ENCODE data around the gene NFIA. TPM values are rescaled to one million over a fixed set of nuclear protein-coding genes. Genes with fewer than 3 reads are reported as not detected.

NFIA gene
- total and polyA plus RNA-seq, 2 of the 13 experiments (the other 11 are each of a cell fraction or from before 2014, with no cell fraction given) = 14.7 to 28.5 TPM

- TF ChIP-seq ZNF362 (CRISPR knock-in tag; IDR thresholded peaks at IDR 0.05; ENCODE audit: borderline replicate concordance) (no peak), JARID2 (CRISPR knock-in tag; IDR thresholded peaks at IDR 0.05; ENCODE audit: insufficient replicate concordance) (no peak), ISL2 (CRISPR knock-in tag; IDR thresholded peaks at IDR 0.05) (peak; percentile 79; the same call in 1 of the 2 replicates), SUZ12 (IDR thresholded peaks at IDR 0.05; ENCODE audit: low read depth, low read length) (no peak), SIN3A (IDR thresholded peaks at IDR 0.05; ENCODE audit: borderline replicate concordance, low read depth, low read length) (no peak), ZNF597 (CRISPR knock-in tag; IDR thresholded peaks at IDR 0.05) (no peak), UBTF (CRISPR knock-in tag; IDR thresholded peaks at IDR 0.05) (no peak; the same call in 1 of the 2 replicates), ZFAT (CRISPR knock-in tag; conservative IDR thresholded peaks at IDR 0.05) (no peak), NFRKB (IDR thresholded peaks at IDR 0.05) (no peak), HNRNPUL1 (IDR thresholded peaks at IDR 0.05; ENCODE audit: low read depth, low read length) (no peak), HNF4A (CRISPR knock-in tag; IDR thresholded peaks at IDR 0.05) (0 out of 2 replicates have a peak, but pooled peaks have one; percentile 9), ZNF367 (CRISPR knock-in tag; IDR thresholded peaks at IDR 0.05; ENCODE audit: borderline replicate concordance) (no peak), ZNF766 (CRISPR knock-in tag; IDR thresholded peaks at IDR 0.05; ENCODE audit: borderline replicate concordance) (no peak), ATRX (CRISPR knock-in tag; IDR thresholded peaks at IDR 0.05; ENCODE audit: borderline replicate concordance) (no peak), ZC3H13 (CRISPR knock-in tag; IDR thresholded peaks at IDR 0.05) (no peak), DPF2 (CRISPR knock-in tag; IDR thresholded peaks at IDR 0.05; ENCODE audit: borderline replicate concordance, low read depth) (peak; percentile 10; the same call in 1 of the 2 replicates), ZNF609 (CRISPR knock-in tag; IDR thresholded peaks at IDR 0.05; ENCODE audit: borderline replicate concordance) (peak; percentile 63; the same call in 1 of the 2 replicates), ZNF232 (CRISPR knock-in tag; IDR thresholded peaks at IDR 0.05; ENCODE audit: borderline replicate concordance) (no peak), MXD3 (CRISPR knock-in tag; IDR thresholded peaks at IDR 0.05) (no peak)
Measured at GRCh38 chr1:61337981-61338848, 255.9 kb downstream of the NFIA start (continued).
